Muscle layer of duodenum (tissue), 2 donors: Measurements from ENCODE around the gene SPTBN4.

ENCODE experiments used
- H3K27ac ChIP-seq: one replicate; pipeline ENCODE4 v1.7.0; 2013; ENCODE audit warnings: mild to moderate bottlenecking, low read length
- H3K27me3 ChIP-seq: one replicate; pipeline ENCODE4 v1.7.0; 2013; ENCODE audit warnings: low read depth, mild to moderate bottlenecking, control low read depth, low read length
- H3K36me3 ChIP-seq, 2 donors: one replicate each; pipeline ENCODE4 v1.7.0; 2013; ENCODE audit warnings: low read length in 2 of 2, control low read depth in 1 of 2, mild to moderate bottlenecking in 1 of 2; ENCODE audit not compliant: insufficient read depth in 2 of 2, control insufficient read depth in 1 of 2
- H3K4me1 ChIP-seq, 2 donors: one replicate each; pipeline ENCODE4 v1.7.0; 2013; ENCODE audit warnings: low read length in 2 of 2, mild to moderate bottlenecking in 2 of 2, control low read depth in 1 of 2, moderate library complexity in 1 of 2; ENCODE audit not compliant: insufficient read depth in 2 of 2, control insufficient read depth in 1 of 2
- H3K4me3 ChIP-seq, 2 donors: one replicate each; pipeline ENCODE4 v1.7.0; 2013; ENCODE audit warnings: low read length in 2 of 2, low read depth in 1 of 2, mild to moderate bottlenecking in 1 of 2
- H3K9me3 ChIP-seq, 2 donors: one replicate each; pipeline ENCODE4 v1.7.0; 2013; ENCODE audit warnings: low read length in 2 of 2, control low read depth in 1 of 2, mild to moderate bottlenecking in 1 of 2; ENCODE audit not compliant: control insufficient read depth in 1 of 2
- donor health status: healthy.

The SPTBN4 gene

DNA sequence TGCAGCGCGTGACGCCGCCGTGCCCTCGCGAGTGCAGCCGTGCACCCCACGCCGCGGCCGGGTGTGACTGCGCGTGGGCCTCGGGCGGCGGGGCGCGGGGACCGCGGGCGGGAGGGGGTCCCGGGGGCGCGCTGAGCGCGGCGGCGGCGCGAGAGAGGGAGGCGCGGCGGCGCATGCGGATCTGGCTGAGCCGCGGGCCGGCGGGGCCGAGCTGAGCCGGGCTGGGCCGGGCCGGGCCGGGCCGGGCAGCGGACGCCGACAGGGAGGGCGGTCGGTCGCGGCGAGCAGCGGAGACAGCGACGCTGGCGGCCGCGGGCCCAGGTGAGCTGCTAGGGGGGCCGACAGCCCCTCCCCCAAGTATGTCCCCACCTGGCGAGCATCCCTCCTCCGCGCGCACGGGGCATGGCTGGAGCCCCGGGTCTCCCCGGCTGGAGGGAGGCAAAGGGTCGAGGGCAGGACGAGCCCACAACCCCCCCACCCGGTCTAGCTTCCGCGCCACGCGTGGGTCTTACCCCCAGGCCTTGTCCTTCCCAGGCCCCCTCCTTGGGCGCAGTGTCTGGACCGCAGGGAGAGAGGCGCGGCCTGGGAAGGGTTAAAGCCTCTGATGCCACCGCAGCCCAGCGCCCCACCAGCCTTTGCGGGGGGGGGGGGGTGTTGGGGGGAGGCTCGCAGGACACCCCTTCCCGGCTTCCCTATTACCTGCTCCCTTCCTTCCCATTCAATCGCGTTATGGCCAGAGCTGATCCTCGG, at the start of gene SPTBN4:
TSS of gene SPTBN4 (plus strand) at position 17 of the 750 bp plus-strand sequence. CDS start 5,621 bp downstream, outside the sequence.
- no peaks in the 10 kb centered on the region for H3K36me3 ChIP-seq
- H3K4me1 ChIP-seq: peaks cover 13 to 32% of the 10 kb centered on the region in 2 donors
- peak within 1 kb of the TSS; percentile 73 to 81 for H3K4me3 ChIP-seq
- peak within 1 kb of the TSS; percentile 49 for H3K27ac ChIP-seq
- H3K27me3 ChIP-seq: no peaks in the 10 kb centered on the region
- no peaks in the 10 kb centered on the region for H3K9me3 ChIP-seq

DNA sequence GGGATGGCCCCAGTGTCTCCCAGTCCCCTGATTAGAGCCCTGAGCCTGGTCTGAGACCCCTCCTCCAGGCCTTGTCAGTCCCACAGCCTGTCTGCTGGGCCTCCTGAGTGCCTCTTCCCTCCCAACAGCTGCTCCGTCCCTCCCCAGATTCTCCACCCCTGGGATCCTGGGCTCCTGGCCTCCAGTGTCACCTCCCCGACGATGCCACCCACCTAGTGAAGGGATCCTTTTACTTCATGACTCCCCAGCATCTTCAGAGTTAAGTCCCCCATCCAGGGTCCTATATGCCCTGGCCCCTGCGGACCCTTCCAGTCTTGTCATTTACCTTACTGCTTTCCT, 49.2 kb upstream of the SPTBN4 start:
- H3K36me3 ChIP-seq: peaks cover 4 to 5% of the 10 kb centered on the region in 2 donors
- H3K27me3 ChIP-seq: no peaks in the 10 kb centered on the region
- H3K4me3 ChIP-seq: no peak overlapping the region
- peaks cover 8 to 11% of the 10 kb centered on the region in 2 donors for H3K4me1 ChIP-seq
- H3K9me3 ChIP-seq: no peaks in the 10 kb centered on the region
- H3K27ac ChIP-seq: peak overlapping the region; percentile 51

DNA sequence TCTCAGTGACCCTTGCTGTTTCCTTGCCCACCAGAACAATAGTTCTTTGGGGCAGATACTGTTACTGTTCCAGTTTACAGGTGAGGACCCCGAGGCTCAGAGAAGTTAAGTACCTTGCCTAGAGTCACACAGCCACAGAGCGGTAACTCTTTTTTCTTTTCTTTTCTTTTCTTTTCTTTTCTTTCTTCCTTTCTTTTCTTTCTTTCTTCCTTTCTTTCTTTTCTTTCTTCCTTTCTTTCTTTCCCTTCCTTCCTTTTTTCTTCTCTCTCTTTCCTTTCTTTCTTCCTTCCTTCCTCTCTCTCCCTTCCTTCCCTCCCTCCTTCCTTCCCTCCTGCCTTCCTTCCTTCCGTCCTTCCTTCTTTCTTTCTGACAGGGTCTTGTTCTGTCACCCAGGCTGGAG, 48.8 kb upstream of the SPTBN4 start:
- H3K36me3 ChIP-seq: peaks cover 8 to 10% of the 10 kb centered on the region in 2 donors
- peaks cover 12 to 15% of the 10 kb centered on the region in 2 donors for H3K4me1 ChIP-seq

GRCh38 chr19:40419066-40419612, 47.7 kb upstream of the SPTBN4 start:
- Histone ChIP-seq H3K9me3 (no peaks in the 10 kb centered on the region), H3K4me3 (no peak overlapping the region), H3K36me3 (peaks cover 9 to 13% of the 10 kb centered on the region in 2 donors), H3K27me3 (no peaks in the 10 kb centered on the region), H3K4me1 (peaks cover 12 to 23% of the 10 kb centered on the region in 2 donors), H3K27ac (no peak overlapping the region)

More for the DNA sequence above, 48.8 kb upstream of the SPTBN4 start:
- Histone ChIP-seq H3K9me3 (no peaks in the 10 kb centered on the region), H3K27me3 (no peaks in the 10 kb centered on the region), H3K27ac (peak overlapping the region; percentile 51), H3K4me3 (no peak overlapping the region)

GRCh38 chr19:40419780-40420179, 47.0 kb upstream of the SPTBN4 start:
- Histone ChIP-seq H3K36me3 (peaks cover 9 to 13% of the 10 kb centered on the region in 2 donors), H3K4me3 (no peak overlapping the region), H3K27ac (no peak overlapping the region), H3K4me1 (peaks cover 12 to 23% of the 10 kb centered on the region in 2 donors), H3K9me3 (no peaks in the 10 kb centered on the region), H3K27me3 (no peaks in the 10 kb centered on the region)

- peaks cover 9 to 13% of the 10 kb centered on the region in 2 donors for H3K36me3 ChIP-seq
- H3K4me1 ChIP-seq: peaks cover 12 to 23% of the 10 kb centered on the region in 2 donors
- H3K4me3 ChIP-seq: peak overlapping the region; percentile 68 to 70
- peak overlapping the region; percentile 100 for H3K27ac ChIP-seq
- no peaks in the 10 kb centered on the region for H3K27me3 ChIP-seq
- H3K9me3 ChIP-seq: no peaks in the 10 kb centered on the region
These were observed 46.4 kb upstream of the SPTBN4 start for GRCh38 chr19:40420451-40420765.

GRCh38 chr19:40420766-40421765, 45.7 kb upstream of the SPTBN4 start:
- Histone ChIP-seq H3K9me3 (no peaks in the 10 kb centered on the region), H3K27me3 (no peaks in the 10 kb centered on the region), H3K4me1 (peaks cover 12 to 23% of the 10 kb centered on the region in 2 donors), H3K36me3 (peaks cover 9 to 13% of the 10 kb centered on the region in 2 donors), H3K27ac (peak overlapping the region; percentile 100), H3K4me3 (peak overlapping the region; percentile 68 to 70)

GRCh38 chr19:40421993-40422747, 44.6 kb upstream of the SPTBN4 start:
- Histone ChIP-seq H3K27me3 (no peaks in the 10 kb centered on the region), H3K27ac (peak overlapping the region; percentile 100), H3K4me1 (peaks cover 12 to 23% of the 10 kb centered on the region in 2 donors), H3K4me3 (peak overlapping the region in 1 of 2 donors; percentile 70), H3K9me3 (no peaks in the 10 kb centered on the region), H3K36me3 (peaks cover 9 to 13% of the 10 kb centered on the region in 2 donors)

GRCh38 chr19:40422748-40423566, 43.8 kb upstream of the SPTBN4 start:
- H3K4me1 ChIP-seq: peaks cover 8 to 23% of the 10 kb centered on the region in 2 donors
- peak overlapping the region in 1 of 2 donors; percentile 6 for H3K4me3 ChIP-seq
- peak overlapping the region; percentile 37 for H3K27ac ChIP-seq

DNA sequence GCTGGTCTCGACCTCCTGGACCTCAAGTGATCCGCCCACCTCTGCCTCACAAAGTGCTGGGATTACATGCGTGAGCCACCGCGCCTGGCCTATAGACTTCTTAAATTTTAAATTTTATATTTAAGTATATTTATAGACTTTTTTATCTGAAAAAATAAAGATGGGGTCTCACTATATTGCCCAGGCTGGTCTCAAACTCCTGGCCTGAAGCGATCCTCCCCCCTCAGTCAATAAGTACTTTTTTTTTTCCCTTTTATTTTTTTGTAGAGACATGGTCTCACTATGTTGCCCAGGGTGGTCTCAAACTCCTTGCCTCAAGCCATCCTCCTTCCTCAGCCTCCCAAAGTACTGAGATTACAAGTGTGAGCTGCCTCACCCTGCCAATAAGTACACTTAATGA, 42.9 kb upstream of the SPTBN4 start:
- no peaks in the 10 kb centered on the region for H3K9me3 ChIP-seq
- peaks cover 8 to 23% of the 10 kb centered on the region in 2 donors for H3K4me1 ChIP-seq
- peak overlapping the region; percentile 84 to 98 for H3K4me3 ChIP-seq
- no peaks in the 10 kb centered on the region for H3K27me3 ChIP-seq
- H3K27ac ChIP-seq: peak overlapping the region; percentile 99
- H3K36me3 ChIP-seq: peaks cover 9 to 13% of the 10 kb centered on the region in 2 donors

More at GRCh38 chr19:40422748-40423566, 43.8 kb upstream of the SPTBN4 start:
- H3K27me3 ChIP-seq: no peaks in the 10 kb centered on the region
- H3K9me3 ChIP-seq: no peaks in the 10 kb centered on the region
- H3K36me3 ChIP-seq: peaks cover 9 to 13% of the 10 kb centered on the region in 2 donors
